Cardiac muscle cell (in vitro differentiated cells and primary cell): ENCODE results near the gene SLC6A12. TPM values are rescaled to one million over a fixed set of nuclear protein-coding genes. Genes with fewer than 3 reads are reported as not detected.

Experiments used
- DNase-seq, 2 donors: peaks; one replicate each; pipeline versions ENCODE4 v3.0.0 to v3.0.0-alpha.2; 2010 to 2017; ENCODE audit warnings: low read depth in 1 of 2, low spot score in 1 of 2
- H3K27ac ChIP-seq: fragments of 200-600 bp; sonication (generic); 2 replicates; pipeline ENCODE4 v1.5.1; 2016
- H3K27me3 ChIP-seq: fragments of 200-600 bp; sonication (generic); 2 replicates; pipeline ENCODE4 v1.6.0; 2016; ENCODE audit warnings: control low read depth
- H3K36me3 ChIP-seq: fragments of 200-600 bp; sonication (generic); 2 replicates; pipeline ENCODE4 v1.5.1; 2016; ENCODE audit warnings: control low read depth
- H3K4me1 ChIP-seq: fragments of 200-600 bp; sonication (generic); 2 replicates; pipeline ENCODE4 v1.8.1; 2017; ENCODE audit warnings: low read depth, mild to moderate bottlenecking, mixed run types
- H3K4me3 ChIP-seq: fragments of 200-600 bp; sonication (generic); 2 replicates; pipeline ENCODE4 v1.5.1; 2016; ENCODE audit warnings: mild to moderate bottlenecking
- H3K9me3 ChIP-seq: fragments of 200-600 bp; sonication (generic); 2 replicates; pipeline ENCODE4 v1.5.1; 2017; ENCODE audit warnings: low read depth, mild to moderate bottlenecking, control low read depth
- polyA plus RNA-seq: library from polyadenylated mRNA; unstranded; fragments of >200 nt; fragmentation: Nextera tagmentation; extraction: Ambion mirVana; gene quantifications from 2 replicates; pipeline ENCODE4 v1.2.1, GENCODE V29; 2016
- total RNA-seq: library from RNA; depleted of rRNA; stranded (reverse); fragments of >200 nt; gene quantifications from 2 replicates; pipeline ENCODE4 v1.2.3, GENCODE V29; 2016
- TF ChIP-seq, protein P1 (sequence below): IDR thresholded peaks from 2 replicates; pipeline ENCODE4 v1.5.1; 2012; ENCODE audit warnings: low read depth, mild to moderate bottlenecking, low read length

The SLC6A12 gene
- total and polyA plus RNA-seq, 2 experiments from 2014 or later: 0.24 to 0.33 TPM

DNA sequence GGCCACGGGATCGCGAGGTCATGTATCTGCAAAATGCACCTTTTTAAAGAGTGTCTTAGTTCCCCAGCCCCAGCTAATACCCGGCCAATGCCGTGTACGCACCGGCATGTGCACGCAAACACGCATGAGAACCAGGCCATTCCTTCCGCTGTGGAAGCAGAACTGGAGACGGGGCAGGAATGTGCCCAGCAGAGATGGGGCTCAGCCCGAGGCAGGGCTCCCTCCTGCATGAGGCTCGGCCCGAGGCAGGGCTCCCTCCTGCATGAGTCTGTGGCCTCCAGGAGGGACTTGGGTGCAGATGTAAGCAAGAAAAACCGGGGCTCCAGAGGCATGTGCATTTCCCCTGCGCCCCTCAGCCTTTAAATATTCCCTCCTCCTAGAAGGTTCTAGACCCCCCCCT, 38.2 kb downstream of the SLC6A12 start:
- no peaks in the 10 kb centered on the region for H3K9me3 ChIP-seq
- H3K27me3 ChIP-seq: no peaks in the 10 kb centered on the region
- H3K27ac ChIP-seq: peak overlapping the region; percentile 80
- peaks cover 40% of the 10 kb centered on the region for H3K4me1 ChIP-seq
- TF ChIP-seq, protein P1, sequence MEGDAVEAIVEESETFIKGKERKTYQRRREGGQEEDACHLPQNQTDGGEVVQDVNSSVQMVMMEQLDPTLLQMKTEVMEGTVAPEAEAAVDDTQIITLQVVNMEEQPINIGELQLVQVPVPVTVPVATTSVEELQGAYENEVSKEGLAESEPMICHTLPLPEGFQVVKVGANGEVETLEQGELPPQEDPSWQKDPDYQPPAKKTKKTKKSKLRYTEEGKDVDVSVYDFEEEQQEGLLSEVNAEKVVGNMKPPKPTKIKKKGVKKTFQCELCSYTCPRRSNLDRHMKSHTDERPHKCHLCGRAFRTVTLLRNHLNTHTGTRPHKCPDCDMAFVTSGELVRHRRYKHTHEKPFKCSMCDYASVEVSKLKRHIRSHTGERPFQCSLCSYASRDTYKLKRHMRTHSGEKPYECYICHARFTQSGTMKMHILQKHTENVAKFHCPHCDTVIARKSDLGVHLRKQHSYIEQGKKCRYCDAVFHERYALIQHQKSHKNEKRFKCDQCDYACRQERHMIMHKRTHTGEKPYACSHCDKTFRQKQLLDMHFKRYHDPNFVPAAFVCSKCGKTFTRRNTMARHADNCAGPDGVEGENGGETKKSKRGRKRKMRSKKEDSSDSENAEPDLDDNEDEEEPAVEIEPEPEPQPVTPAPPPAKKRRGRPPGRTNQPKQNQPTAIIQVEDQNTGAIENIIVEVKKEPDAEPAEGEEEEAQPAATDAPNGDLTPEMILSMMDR: no peak
- H3K4me3 ChIP-seq: no peak overlapping the region
- DNase-seq: no peak
- H3K36me3 ChIP-seq: no peaks in the 10 kb centered on the region

DNA sequence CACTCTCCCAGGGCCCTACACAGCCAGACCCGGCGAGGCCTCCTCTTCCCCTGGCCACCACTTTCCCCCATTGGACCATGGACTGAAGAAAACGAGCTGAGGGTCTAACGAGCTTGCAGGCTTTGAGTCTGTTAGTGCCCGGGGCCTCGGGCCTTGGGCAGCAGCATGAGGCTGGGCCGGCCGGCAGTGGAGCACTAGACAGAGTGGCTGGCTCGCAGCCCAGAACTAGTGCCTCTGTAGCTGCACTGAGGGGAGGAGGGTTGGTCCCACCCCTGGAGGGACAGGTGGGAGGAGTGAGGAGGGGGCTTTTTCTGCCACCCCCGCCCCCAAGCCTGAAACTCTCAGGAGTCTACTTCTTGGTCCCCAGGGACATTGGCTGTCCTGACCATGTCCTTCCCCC, 38.7 kb downstream of the SLC6A12 start:
- H3K4me3 ChIP-seq: no peak overlapping the region
- H3K36me3 ChIP-seq: no peaks in the 10 kb centered on the region
- TF ChIP-seq, protein P1: no peak
- H3K27ac ChIP-seq: peak overlapping the region; percentile 80
- peaks cover 39% of the 10 kb centered on the region for H3K4me1 ChIP-seq
- no peaks in the 10 kb centered on the region for H3K9me3 ChIP-seq
- no peaks in the 10 kb centered on the region for H3K27me3 ChIP-seq
- DNase-seq: peak; percentile 30 to 33

DNA sequence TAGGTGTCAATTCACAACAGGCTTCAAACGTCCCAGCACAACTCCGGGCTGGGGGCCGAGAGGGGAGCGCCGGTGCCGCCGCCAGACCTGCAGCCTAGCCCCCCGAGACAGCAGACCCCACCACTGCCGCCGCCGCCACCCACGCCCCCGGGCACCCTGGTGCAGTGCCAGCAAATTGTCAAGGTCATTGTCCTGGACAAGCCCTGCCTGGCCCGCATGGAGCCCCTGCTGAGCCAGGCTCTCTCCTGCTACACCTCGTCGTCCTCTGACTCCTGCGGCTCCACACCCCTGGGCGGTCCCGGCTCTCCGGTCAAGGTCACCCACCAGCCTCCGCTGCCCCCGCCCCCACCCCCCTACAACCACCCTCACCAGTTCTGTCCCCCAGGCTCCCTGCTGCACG, 39.4 kb downstream of the SLC6A12 start:
- Histone ChIP-seq H3K9me3 (no peaks in the 10 kb centered on the region), H3K4me1 (peaks cover 36% of the 10 kb centered on the region), H3K36me3 (no peaks in the 10 kb centered on the region), H3K27me3 (no peaks in the 10 kb centered on the region), H3K27ac (no peak overlapping the region), H3K4me3 (no peak overlapping the region)
- no peak for DNase-seq
- TF ChIP-seq, protein P1: no peak

DNA sequence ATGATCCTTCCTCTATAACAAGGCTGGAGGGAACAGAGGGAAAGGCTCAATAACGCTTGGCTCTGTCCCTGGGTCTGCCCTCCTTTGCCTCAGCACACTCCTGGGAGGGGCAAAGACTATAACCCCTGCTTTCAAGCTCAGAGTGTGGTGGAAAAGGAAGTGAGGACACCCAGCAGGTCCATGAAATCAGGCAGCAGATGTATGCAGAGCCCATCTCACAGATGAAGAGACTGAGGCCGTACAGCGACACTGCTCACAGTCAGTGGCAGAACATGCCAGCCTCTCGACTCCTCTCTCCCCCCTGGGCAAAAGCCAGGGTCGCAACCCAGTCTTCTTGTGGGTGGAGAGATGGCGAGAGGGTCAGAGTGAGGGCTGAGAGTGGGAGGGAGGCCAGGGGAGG, 39.8 kb downstream of the SLC6A12 start:
- no peaks in the 10 kb centered on the region for H3K9me3 ChIP-seq
- TF ChIP-seq, protein P1: no peak
- DNase-seq: no peak
- no peaks in the 10 kb centered on the region for H3K27me3 ChIP-seq
- H3K36me3 ChIP-seq: no peaks in the 10 kb centered on the region
- H3K4me3 ChIP-seq: no peak overlapping the region
- H3K27ac ChIP-seq: no peak overlapping the region
- peaks cover 40% of the 10 kb centered on the region for H3K4me1 ChIP-seq

DNA sequence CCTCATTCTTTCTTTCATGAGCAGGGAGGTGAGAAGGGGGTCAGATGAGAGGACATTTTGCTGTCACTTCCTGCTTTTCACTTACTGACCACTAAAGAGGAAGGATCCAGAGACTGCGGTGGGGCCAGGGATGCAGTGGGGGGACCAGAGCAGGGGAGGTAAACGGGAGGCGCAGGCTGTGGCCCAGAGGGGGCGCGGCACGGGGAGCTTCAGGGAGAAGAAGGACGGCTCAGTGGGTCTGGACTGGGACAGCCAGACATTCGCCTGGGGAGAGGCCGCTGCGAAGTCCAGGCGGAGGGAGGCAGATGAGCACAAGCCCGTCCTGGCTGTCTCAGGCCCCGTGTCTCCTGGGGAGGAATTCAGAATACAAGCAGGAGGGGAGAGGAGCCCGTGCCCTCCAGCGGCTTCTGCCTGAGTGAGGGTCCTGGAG, 41.2 kb downstream of the SLC6A12 start:
- H3K27ac ChIP-seq: no peak overlapping the region
- H3K27me3 ChIP-seq: no peaks in the 10 kb centered on the region
- H3K4me1 ChIP-seq: peaks cover 46% of the 10 kb centered on the region
- no peak overlapping the region for H3K4me3 ChIP-seq
- H3K9me3 ChIP-seq: no peaks in the 10 kb centered on the region
- TF ChIP-seq, protein P1: no peak
- no peak for DNase-seq
- H3K36me3 ChIP-seq: no peaks in the 10 kb centered on the region
